ENCODE results near the gene CIB4. TPM values are rescaled to one million over a fixed set of nuclear protein-coding genes. Genes with fewer than 3 reads are reported as not detected.

CIB4 gene
- total and polyA plus RNA-seq, 2 experiments from 2014 or later: not detected

DNA sequence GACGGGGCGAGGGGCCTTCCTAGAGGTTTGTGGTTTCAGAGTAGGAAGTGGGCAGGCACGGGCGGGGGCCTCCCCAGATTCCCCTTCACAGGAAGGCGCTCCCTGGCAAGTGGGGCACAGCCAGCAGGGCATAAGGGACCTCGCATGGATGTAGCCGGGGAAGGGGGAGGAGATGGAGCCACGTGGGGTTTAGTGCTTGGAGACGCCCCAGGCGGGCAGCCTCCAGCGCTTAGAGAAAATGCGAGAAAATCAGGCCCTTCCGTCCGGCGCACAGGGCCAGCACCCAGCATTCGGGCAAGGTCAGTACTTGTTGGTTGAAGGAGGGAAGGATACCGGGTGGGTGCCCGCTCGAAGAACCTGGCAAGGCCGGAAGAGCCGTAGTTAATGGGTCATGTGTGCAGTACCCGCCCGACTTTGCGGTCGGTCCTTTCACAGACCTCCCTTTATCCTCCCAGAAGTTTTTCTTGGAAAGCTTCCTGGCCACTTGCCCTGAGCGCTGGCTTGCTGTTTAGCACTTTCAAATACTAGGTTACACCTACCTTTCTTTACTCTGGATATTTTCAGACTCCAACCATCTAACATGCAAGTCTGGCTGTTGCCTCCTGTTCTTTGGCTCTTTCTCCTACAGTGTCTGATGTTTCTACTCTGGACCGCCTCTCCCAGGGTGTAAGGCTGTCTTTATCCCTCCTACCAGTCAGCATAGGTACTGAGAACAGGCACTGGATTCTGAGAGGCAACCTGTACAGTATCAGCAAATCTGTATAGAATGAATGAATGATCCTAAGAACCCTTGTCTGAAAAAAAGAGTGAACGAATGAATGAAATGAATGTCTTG lies 78.1 kb downstream of the CIB4 start:
- in situ Hi-C loops (cut with MboI): no loop called here
- no peak overlapping the region for H3K9ac ChIP-seq
- H3K4me1 ChIP-seq (ENCODE audit: insufficient read depth): peaks cover 8% of the 10 kb centered on the region; the same call in 1 of the 2 replicates
- H4K20me1 ChIP-seq (ENCODE audit: insufficient read depth): no peaks in the 10 kb centered on the region
- H3K36me3 ChIP-seq (ENCODE audit: low read depth): no peaks in the 10 kb centered on the region
- peaks cover 93% of the 10 kb centered on the region for H3K27me3 ChIP-seq (replicated peaks; ENCODE audit: insufficient read depth)
- H3F3A ChIP-seq (ENCODE audit: insufficient read depth): no peaks in the 10 kb centered on the region
- 19 to 24% methylated on average over 27 to 28 of the region's 28 CpGs for WGBS, 2 experiments (ENCODE audit: low coverage in 1 of 2, low lambda C conversion rate in 2 of 2, missing lambda C conversion rate in 2 of 2)
- no peak overlapping the region for H3K27ac ChIP-seq
- peak overlapping the region; percentile 56 for H3K4me3 ChIP-seq
- H3K9me3 ChIP-seq (ENCODE audit: low read depth): no peaks in the 10 kb centered on the region
- peak overlapping the region; percentile 36 for H3K4me2 ChIP-seq (ENCODE audit: unreplicated experiment)
- TF ChIP-seq EZH2phosphoT487 (IDR thresholded peaks at IDR 0.05; ENCODE audit: insufficient read depth, low read depth): no peak
- peak; percentile 85 for TF ChIP-seq EZH2 (IDR thresholded peaks at IDR 0.05; ENCODE audit: insufficient read depth, poor library complexity, severe bottlenecking)
- no peaks in the 10 kb centered on the region for H3K9me2 ChIP-seq (ENCODE audit: insufficient read depth)
- no peak overlapping the region for H2AFZ ChIP-seq
- peak; percentile 42 for DNase-seq
- no peaks in the 10 kb centered on the region for H3K79me2 ChIP-seq (ENCODE audit: insufficient read depth)

DNA sequence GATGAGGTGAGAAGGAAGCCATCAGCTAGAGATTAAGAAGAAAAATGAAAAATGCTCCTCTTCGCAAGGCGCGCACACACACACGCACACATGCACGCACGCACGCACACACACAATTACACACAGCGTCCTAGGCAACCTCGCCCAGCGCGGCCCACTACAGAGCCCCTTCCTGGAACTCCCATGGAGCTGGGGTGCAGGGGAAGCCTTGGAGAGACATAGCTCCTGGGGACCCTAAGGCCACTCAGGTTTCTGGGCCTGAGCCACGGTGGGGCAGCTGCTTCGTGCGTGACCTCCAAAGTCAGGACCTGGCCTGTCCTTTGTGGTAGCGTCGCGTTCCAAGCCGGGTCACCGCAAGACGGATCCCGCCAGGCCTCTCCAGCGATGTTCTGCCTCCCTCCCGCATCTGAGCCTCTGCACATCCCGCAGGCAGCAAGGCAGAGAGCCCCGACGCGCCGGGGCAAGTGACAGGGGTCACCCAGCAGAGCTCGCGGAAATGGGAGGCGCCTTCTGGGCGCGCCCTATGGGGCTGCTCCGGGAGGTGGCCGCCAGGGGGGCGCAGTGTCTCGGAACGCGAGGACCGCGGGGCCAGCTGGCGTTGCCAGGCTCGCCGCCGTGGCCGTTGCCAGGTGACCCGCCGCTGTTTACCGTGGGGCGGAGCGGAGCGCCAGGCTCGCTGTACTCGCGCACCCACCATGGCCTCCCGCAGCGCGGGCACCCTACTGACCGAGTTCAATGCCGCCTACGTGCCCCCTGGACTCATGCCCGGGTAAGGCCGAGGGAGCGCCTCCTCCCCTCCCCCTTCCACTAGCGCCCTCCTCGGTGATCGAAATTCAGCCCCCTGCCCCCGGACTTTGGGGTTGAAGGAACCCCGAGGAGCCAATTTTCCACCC lies 79.0 kb downstream of the CIB4 start:
- no peaks in the 10 kb centered on the region for H3F3A ChIP-seq (ENCODE audit: insufficient read depth)
- H3K79me2 ChIP-seq (ENCODE audit: insufficient read depth): no peaks in the 10 kb centered on the region
- H3K27ac ChIP-seq: no peak overlapping the region
- H3K4me2 ChIP-seq (ENCODE audit: unreplicated experiment): peak overlapping the region; percentile 36
- no peak overlapping the region for H2AFZ ChIP-seq
- TF ChIP-seq EZH2 (IDR thresholded peaks at IDR 0.05; ENCODE audit: insufficient read depth, poor library complexity, severe bottlenecking): no peak
- 0 out of 2 replicates have a peak, but pooled peaks have one; percentile 14 for TF ChIP-seq EZH2phosphoT487 (IDR thresholded peaks at IDR 0.05; ENCODE audit: insufficient read depth, low read depth)
- H3K9me2 ChIP-seq (ENCODE audit: insufficient read depth): no peaks in the 10 kb centered on the region
- WGBS, 2 experiments (ENCODE audit: low coverage in 1 of 2, low lambda C conversion rate in 2 of 2, missing lambda C conversion rate in 2 of 2): 24 to 28% methylated on average over 55 to 65 of the region's 69 CpGs
- H3K27me3 ChIP-seq (replicated peaks; ENCODE audit: insufficient read depth): peaks cover 93% of the 10 kb centered on the region
- no peaks in the 10 kb centered on the region for H3K9me3 ChIP-seq (ENCODE audit: low read depth)
- DNase-seq: peak; percentile 64
- H3K4me1 ChIP-seq (ENCODE audit: insufficient read depth): peaks cover 8% of the 10 kb centered on the region; the same call in 1 of the 2 replicates
- in situ Hi-C loops (cut with MboI): no loop called here
- H3K36me3 ChIP-seq (ENCODE audit: low read depth): no peaks in the 10 kb centered on the region
- peak overlapping the region; percentile 56 for H3K4me3 ChIP-seq
- H3K9ac ChIP-seq: no peak overlapping the region
- H4K20me1 ChIP-seq (ENCODE audit: insufficient read depth): no peaks in the 10 kb centered on the region

DNA sequence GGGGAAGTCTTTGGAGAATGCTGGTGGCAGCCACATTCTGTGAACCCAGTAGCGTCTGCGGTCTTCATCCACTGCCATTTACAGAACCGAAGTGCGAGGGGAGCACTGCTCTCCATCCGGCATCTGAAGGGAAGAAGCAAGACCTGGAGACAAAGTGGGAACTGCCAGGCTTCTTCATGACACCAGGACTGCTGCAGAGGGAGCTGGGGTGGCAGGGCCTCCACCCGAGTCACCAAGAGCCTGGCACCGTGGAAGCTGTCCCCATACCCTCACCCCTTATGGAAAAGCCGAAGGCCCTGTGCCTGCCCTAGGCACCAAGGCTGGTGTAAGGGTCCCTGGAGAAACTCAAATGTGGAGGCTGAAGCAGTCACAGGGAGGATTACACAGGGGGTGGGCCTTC lies 79.8 kb downstream of the CIB4 start:
- Histone ChIP-seq H4K20me1 (ENCODE audit: insufficient read depth) (no peaks in the 10 kb centered on the region), H3K9me2 (ENCODE audit: insufficient read depth) (no peaks in the 10 kb centered on the region), H3K4me2 (ENCODE audit: unreplicated experiment) (no peak overlapping the region), H3K27me3 (replicated peaks; ENCODE audit: insufficient read depth) (peaks cover 93% of the 10 kb centered on the region), H3F3A (ENCODE audit: insufficient read depth) (no peaks in the 10 kb centered on the region), H3K79me2 (ENCODE audit: insufficient read depth) (no peaks in the 10 kb centered on the region), H3K9me3 (ENCODE audit: low read depth) (no peaks in the 10 kb centered on the region), H3K4me1 (ENCODE audit: insufficient read depth) (peaks cover 8% of the 10 kb centered on the region; the same call in 1 of the 2 replicates), H3K9ac (no peak overlapping the region), H3K27ac (no peak overlapping the region), H2AFZ (no peak overlapping the region), H3K36me3 (ENCODE audit: low read depth) (no peaks in the 10 kb centered on the region), H3K4me3 (no peak overlapping the region)
- in situ Hi-C loops (cut with MboI): no loop called here
- no peak for DNase-seq
- TF ChIP-seq EZH2phosphoT487 (IDR thresholded peaks at IDR 0.05; ENCODE audit: insufficient read depth, low read depth) (no peak), EZH2 (IDR thresholded peaks at IDR 0.05; ENCODE audit: insufficient read depth, poor library complexity, severe bottlenecking) (no peak)
- 81 to 92% methylated on average over 8 of the region's 8 CpGs for WGBS, 2 experiments (ENCODE audit: low coverage in 1 of 2, low lambda C conversion rate in 2 of 2, missing lambda C conversion rate in 2 of 2)

DNA sequence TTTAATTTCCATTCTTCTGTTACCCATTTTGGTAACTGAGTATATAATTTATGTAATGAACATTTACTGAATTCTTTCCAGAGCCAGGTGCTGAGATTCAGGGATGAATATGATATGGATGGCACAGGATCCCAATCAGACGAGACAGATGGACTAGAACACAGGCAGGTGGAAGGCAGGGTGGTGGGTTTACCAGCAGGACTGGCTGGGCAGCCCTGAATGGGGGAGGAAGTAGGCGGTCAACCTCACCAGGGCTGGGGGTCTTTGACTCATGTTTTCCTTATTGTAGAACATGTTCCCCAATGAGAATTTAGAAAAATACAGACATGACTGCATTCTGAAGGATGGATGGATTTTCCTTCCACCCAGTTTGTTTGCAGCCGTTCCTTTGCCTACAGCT lies 80.3 kb downstream of the CIB4 start:
- H4K20me1 ChIP-seq (ENCODE audit: insufficient read depth): no peaks in the 10 kb centered on the region
- H3K36me3 ChIP-seq (ENCODE audit: low read depth): no peaks in the 10 kb centered on the region
- H3F3A ChIP-seq (ENCODE audit: insufficient read depth): no peaks in the 10 kb centered on the region
- H3K79me2 ChIP-seq (ENCODE audit: insufficient read depth): no peaks in the 10 kb centered on the region
- H3K4me3 ChIP-seq: no peak overlapping the region
- in situ Hi-C loops (cut with MboI): no loop called here
- no peak overlapping the region for H3K27ac ChIP-seq
- H2AFZ ChIP-seq: no peak overlapping the region
- H3K9me3 ChIP-seq (ENCODE audit: low read depth): no peaks in the 10 kb centered on the region
- no peaks in the 10 kb centered on the region for H3K9me2 ChIP-seq (ENCODE audit: insufficient read depth)
- H3K4me1 ChIP-seq (ENCODE audit: insufficient read depth): peaks cover 8% of the 10 kb centered on the region; the same call in 1 of the 2 replicates
- H3K4me2 ChIP-seq (ENCODE audit: unreplicated experiment): no peak overlapping the region
- H3K9ac ChIP-seq: no peak overlapping the region
- WGBS, 2 experiments (ENCODE audit: low coverage in 1 of 2, low lambda C conversion rate in 2 of 2, missing lambda C conversion rate in 2 of 2): 62 to 76% methylated on average over 3 of the region's 3 CpGs
- no peak for DNase-seq
- TF ChIP-seq EZH2 (IDR thresholded peaks at IDR 0.05; ENCODE audit: insufficient read depth, poor library complexity, severe bottlenecking) (no peak), EZH2phosphoT487 (IDR thresholded peaks at IDR 0.05; ENCODE audit: insufficient read depth, low read depth) (no peak)
- H3K27me3 ChIP-seq (replicated peaks; ENCODE audit: insufficient read depth): peaks cover 93% of the 10 kb centered on the region

Data from GM23248 (cell line).